Measurements from ENCODE around the gene SNTB2.
"Not testable (repeated sequence)": the region's sequence is repeated elsewhere in the genome, so short reads cannot be mapped to it uniquely, and the experiment has no call there.

SNTB2 gene

DNA sequence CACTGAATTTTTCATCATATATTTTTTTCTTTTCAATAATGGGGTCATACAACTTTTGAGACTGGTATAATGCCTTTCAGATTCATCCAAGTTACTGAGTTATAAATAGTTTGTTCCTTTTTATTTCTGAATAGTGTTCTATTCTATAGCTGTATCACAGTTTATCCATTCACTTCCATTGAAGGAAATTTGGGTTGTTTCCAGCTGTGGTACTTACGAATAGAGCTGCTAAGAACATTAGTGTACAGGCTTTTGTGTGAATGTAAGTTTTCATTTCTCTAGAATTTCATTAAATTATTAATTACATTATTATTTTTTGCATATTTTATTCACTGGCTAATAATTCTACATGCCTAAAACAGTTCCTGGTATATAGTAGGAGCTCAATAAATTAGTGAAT is 52.9 kb downstream of the SNTB2 start:
- no peak for DNase-seq

GRCh38 chr16:69240331-69240730 is 53.4 kb downstream of the SNTB2 start:
- no peak for DNase-seq

DNA sequence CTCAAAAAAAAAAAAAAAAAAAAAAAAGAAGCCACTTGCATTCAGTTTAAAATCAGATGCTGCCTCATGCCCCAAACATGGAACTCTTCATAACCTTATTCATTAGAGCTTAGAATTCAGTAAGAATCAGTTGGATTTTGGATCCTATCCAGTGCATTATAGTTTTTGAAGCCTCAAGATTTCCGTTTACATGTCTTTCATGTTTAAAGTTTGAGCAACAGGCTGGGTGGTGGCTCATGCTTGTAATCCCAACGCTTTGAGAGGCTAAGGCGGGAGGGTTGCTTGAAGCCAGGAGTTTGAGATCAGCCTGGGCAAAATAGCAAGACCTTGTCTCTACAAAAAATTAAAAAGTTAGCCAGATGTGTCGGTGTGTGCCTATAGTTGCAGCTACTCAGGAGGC is 55.0 kb downstream of the SNTB2 start:
- no peak for DNase-seq

DNA sequence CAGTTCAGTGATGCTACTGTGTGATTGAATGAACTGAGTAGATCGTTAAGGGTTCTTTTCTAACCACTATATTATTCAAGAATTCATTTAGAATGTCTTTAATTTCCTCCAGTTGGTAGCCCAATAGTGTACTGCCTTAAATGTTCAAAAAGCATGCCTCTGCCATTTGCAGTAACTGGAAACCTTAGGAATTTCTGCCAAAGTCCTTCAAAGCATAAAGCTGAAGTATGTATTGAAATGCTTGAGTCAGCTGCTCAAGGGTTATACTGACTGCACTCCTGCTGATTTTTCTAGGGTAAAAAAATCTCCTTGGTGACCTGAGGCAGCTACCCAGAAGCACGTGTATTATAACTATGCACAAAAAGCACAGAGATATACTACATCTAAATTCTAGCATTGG is 56.5 kb downstream of the SNTB2 start:
- no peak for DNase-seq

- no peak for DNase-seq
These were observed 57.4 kb downstream of the SNTB2 start for GRCh38 chr16:69244336-69244735.

DNA sequence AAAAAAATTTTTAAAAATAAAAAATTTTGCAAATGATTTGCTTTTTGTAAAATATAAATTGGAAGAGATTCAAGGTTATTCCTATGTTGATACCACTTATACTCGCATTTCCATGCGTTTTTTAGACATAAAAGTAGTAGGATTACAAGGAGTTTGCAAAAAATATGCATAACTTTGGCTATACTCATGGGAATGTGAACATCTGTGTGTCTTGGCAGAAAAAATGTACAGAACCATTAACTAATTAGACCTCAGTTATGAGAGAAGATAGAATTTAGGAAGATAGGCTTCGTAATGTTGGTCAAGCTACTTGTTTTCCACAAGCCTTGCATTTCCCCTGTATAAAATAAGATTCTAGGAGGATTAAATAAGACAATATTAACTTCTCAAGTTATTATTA is 63.1 kb downstream of the SNTB2 start:
- DNase-seq: no peak

DNA sequence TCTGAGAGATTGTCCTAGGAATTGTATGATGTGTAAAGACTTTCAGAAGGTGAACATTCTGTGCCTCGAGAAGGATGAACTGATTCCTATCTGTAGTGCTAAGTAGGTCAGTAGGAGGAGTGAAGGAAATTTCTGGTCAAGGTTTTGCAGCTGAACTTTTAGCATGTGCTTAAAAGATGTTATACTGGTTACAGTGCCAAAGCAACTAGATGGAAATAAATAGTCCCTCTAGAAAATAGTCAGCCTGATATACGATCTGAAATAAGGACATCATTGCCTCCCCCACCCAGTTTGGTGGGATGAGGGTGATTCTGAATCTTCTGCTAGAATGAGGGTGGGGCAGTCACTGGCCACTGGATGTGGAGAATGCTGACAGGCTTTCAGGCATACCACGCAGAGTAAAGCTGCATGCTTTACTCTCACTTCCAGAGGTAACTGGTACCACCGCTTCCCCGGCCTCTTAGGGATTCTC is 66.9 kb downstream of the SNTB2 start:
- DNase-seq: no peak

GRCh38 chr16:69259428-69259764 is 72.4 kb downstream of the SNTB2 start:
- DNase-seq: not testable (repeated sequence)

- DNase-seq: no peak
These were observed 73.1 kb downstream of the SNTB2 start for GRCh38 chr16:69260019-69260418.

DNA sequence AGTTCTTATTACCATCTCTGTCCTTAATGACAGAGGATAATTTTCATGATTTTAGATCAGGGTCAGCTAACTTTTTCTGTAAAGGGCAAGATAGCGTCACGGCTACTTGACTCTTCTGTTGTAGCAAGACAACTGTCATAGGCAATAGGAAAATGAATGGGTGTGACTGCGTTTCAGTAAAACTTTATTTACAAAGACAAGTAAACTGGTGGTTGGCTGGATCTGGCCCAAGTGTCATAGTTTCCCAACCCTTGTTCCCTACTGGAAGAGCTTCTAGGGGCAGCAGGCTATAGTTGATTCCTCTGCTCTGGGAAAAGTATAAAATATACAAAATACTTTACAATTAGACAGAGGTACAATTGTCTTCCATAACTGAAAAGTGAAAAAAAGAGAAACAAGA is 73.5 kb downstream of the SNTB2 start:
- no peak for DNase-seq

GRCh38 chr16:69266334-69267063 is 79.5 kb downstream of the SNTB2 start:
- no peak for DNase-seq

GRCh38 chr16:69267633-69268032 is 80.7 kb downstream of the SNTB2 start:
- no peak for DNase-seq

GRCh38 chr16:69270395-69270794 is 83.4 kb downstream of the SNTB2 start:
- DNase-seq: no peak

DNA sequence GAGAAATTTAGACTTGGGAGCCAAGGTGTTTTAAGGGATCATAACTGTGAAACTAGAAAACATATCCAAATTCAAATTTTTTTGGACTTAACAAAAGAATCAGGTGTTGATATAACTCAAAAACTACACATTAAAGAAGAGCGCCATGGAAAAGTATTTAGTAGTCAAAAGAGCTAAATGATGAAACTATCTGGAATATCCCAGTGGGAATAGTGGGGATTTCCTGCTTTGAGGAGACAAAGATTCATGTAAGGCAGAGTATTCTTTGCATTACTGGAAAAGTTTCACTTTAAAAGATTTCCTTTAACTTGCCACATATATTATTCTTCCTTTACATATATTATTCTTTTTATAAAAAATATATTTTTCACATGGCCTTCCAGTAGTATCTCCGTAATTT is 83.9 kb downstream of the SNTB2 start:
- no peak for DNase-seq

- DNase-seq: no peak
These were observed 86.0 kb downstream of the SNTB2 start for GRCh38 chr16:69273009-69273408.

DNA sequence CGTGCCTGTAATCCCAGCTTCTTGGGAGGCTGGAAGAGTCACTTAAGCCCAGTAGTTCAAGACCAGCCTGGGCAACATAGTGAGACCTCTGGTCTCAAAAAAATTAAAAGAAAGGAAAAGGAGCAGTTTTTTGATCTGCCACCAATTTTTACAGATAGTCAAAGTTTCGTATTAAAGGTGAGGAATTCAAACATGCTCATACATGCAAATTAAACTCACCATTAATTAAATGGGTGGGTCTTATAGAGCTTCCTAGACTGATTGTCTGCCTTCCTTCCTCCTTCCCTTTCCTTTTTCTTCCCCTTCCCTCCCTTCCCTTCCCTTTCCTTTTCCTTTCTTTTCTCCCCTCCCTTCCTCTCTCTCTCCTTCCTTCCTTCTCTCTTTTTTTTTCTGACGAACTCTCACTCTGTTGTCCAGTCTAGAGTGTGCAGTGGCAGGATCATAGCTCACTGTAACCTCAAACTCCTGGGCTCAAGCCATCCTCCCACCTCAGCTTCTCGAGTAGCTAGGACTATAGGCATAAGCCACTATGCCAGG is 87.8 kb downstream of the SNTB2 start:
- no peak for DNase-seq

- DNase-seq: no peak
These were observed 89.5 kb downstream of the SNTB2 start for GRCh38 chr16:69276148-69277115.

GRCh38 chr16:69277413-69277812 is 90.4 kb downstream of the SNTB2 start:
- no peak for DNase-seq

DNA sequence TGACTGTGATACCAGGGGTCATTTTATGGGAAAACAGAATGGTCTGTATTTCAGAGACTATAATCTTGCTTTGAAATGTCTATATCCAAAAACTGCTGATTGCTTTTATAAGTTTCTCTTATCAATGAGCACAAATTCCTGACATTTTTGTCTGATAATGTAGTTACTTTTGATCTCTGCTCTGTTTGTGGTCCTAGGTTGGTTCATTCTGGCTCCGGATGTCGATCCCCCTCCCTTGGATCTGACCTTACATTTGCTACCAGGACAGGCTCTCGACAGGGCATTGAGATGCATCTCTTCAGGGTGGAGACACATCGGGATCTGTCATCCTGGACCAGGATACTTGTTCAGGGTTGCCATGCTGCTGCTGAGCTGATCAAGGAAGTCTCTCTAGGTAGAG is 96.9 kb downstream of the SNTB2 start:
- no peak for DNase-seq

DNA sequence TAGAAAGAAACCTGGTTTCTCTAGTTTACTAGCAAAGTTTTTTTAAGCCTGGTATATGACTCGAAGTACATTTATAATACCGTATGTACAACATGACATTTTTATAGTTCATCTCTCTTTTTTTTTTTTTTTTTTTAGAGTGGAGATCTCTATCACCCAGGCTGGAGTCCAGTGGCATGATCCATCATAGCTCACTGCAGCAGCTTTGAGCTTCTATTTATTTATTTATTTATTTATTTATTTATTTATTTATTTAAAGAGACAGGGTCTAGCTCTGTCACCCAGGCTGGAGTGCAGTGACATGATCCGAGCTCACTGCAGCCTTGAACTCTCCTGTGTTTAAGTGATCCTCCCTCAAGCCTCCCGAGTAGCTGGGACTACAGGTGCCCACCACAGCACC is 98.3 kb downstream of the SNTB2 start:
- no peak for DNase-seq

GRCh38 chr16:69286941-69287713 is 100.2 kb downstream of the SNTB2 start:
- DNase-seq: no peak

GRCh38 chr16:69291657-69292056 is 104.7 kb downstream of the SNTB2 start:
- DNase-seq: not testable (repeated sequence)

GRCh38 chr16:69293401-69293800 is 106.4 kb downstream of the SNTB2 start:
- no peak for DNase-seq

All from activated naive CD4-positive, alpha-beta T cell (primary cell).